Osteoblast (primary cell): ENCODE data around the gene LZTFL1. TPM values are rescaled to one million over a fixed set of nuclear protein-coding genes. Genes with fewer than 3 reads are reported as not detected.

Experiments
- DNase-seq: peaks from one replicate; pipeline ENCODE4 v3.0.0; 2011; ENCODE audit warnings: low spot score, mixed read lengths; ENCODE audit not compliant: insufficient read length; ENCODE audit errors: missing footprints
- H2AFZ ChIP-seq: 2 replicates; pipeline ENCODE4 v1.6.0; 2011; ENCODE audit warnings: mild to moderate bottlenecking, low read length
- H3K27ac ChIP-seq: 2 replicates; pipeline ENCODE4 v1.5.1; 2011; ENCODE audit warnings: mild to moderate bottlenecking, low read depth, low read length, moderate library complexity
- H3K27me3 ChIP-seq: 2 replicates; pipeline ENCODE4 v1.6.0; 2012; ENCODE audit warnings: mild to moderate bottlenecking, control low read depth, inconsistent platforms, low read length, moderate library complexity; ENCODE audit not compliant: insufficient read depth
- H3K36me3 ChIP-seq: 2 replicates; pipeline ENCODE4 v1.5.1; 2011; ENCODE audit warnings: mild to moderate bottlenecking, low read length, control low read depth, moderate library complexity; ENCODE audit not compliant: insufficient read depth
- H3K4me1 ChIP-seq: 2 replicates; pipeline ENCODE4 v1.5.1; 2011; ENCODE audit warnings: mild to moderate bottlenecking, low read length, control low read depth, moderate library complexity; ENCODE audit not compliant: insufficient read depth
- H3K4me2 ChIP-seq: 2 replicates; pipeline ENCODE4 v1.6.0; 2011; ENCODE audit warnings: mild to moderate bottlenecking, low read length; ENCODE audit not compliant: insufficient read depth
- H3K4me3 ChIP-seq: fragments of 200-600 bp; sonication (generic); 3 replicates; pipeline ENCODE4 v1.5.1; 2012; ENCODE audit warnings: mild to moderate bottlenecking, low read length, inconsistent platforms; ENCODE audit not compliant: insufficient read depth
- H3K79me2 ChIP-seq: 2 replicates; pipeline ENCODE4 v1.6.0; 2012; ENCODE audit warnings: mild to moderate bottlenecking, low read length, control low read depth, inconsistent platforms; ENCODE audit not compliant: insufficient read depth
- H3K9me3 ChIP-seq: 2 replicates; pipeline ENCODE4 v1.5.1; 2011; ENCODE audit warnings: low read depth, low read length, control low read depth
- H4K20me1 ChIP-seq: 2 replicates; pipeline ENCODE4 v1.6.0; 2012; ENCODE audit warnings: mild to moderate bottlenecking, low read length, control low read depth; ENCODE audit not compliant: insufficient read depth
- total RNA-seq: library from RNA; depleted of rRNA; stranded (reverse); fragments of >200 nt; gene quantifications from 2 replicates; pipeline ENCODE4 v1.2.3, GENCODE V29; 2012
- TF ChIP-seq, protein P1 (sequence below): IDR thresholded peaks from 2 replicates; pipeline ENCODE4 v1.5.1; 2011; ENCODE audit warnings: mild to moderate bottlenecking, low read depth, low read length, moderate library complexity; ENCODE audit errors: extremely low read depth

Gene LZTFL1
- total RNA-seq, 1 donor, result 26.1 TPM

GRCh38 chr3:45887285-45887684 lies 45.4 kb upstream of the LZTFL1 start:
- TF ChIP-seq, protein P1, sequence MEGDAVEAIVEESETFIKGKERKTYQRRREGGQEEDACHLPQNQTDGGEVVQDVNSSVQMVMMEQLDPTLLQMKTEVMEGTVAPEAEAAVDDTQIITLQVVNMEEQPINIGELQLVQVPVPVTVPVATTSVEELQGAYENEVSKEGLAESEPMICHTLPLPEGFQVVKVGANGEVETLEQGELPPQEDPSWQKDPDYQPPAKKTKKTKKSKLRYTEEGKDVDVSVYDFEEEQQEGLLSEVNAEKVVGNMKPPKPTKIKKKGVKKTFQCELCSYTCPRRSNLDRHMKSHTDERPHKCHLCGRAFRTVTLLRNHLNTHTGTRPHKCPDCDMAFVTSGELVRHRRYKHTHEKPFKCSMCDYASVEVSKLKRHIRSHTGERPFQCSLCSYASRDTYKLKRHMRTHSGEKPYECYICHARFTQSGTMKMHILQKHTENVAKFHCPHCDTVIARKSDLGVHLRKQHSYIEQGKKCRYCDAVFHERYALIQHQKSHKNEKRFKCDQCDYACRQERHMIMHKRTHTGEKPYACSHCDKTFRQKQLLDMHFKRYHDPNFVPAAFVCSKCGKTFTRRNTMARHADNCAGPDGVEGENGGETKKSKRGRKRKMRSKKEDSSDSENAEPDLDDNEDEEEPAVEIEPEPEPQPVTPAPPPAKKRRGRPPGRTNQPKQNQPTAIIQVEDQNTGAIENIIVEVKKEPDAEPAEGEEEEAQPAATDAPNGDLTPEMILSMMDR, result no peak
- Histone ChIP-seq H3K9me3 (no peaks in the 10 kb centered on the region), H3K27me3 (peaks cover 38% of the 10 kb centered on the region), H3K27ac (no peak overlapping the region), H3K36me3 (no peaks in the 10 kb centered on the region), H2AFZ (peak overlapping the region; percentile 59), H3K4me2 (no peak overlapping the region), H3K79me2 (no peaks in the 10 kb centered on the region), H3K4me1 (no peaks in the 10 kb centered on the region), H3K4me3 (no peak overlapping the region), H4K20me1 (no peaks in the 10 kb centered on the region)
- DNase-seq, result no peak

GRCh38 chr3:45885979-45886705 lies 44.2 kb upstream of the LZTFL1 start, which contains the start of gene CCR9:
Gene CCR9 (plus strand): TSS chr3:45886543. CDS start chr3:45894934, 8,391 bp downstream.
- no peak within 1 kb of the TSS for H3K4me2 ChIP-seq
- peaks cover 42% of the 10 kb centered on the region for H3K27me3 ChIP-seq
- TF ChIP-seq, protein P1, result no peak
- no peaks in the 10 kb centered on the region for H3K79me2 ChIP-seq
- H3K4me1 ChIP-seq, result peaks cover 3% of the 10 kb centered on the region
- H3K9me3 ChIP-seq, result no peaks in the 10 kb centered on the region
- H2AFZ ChIP-seq, result peak within 1 kb of the TSS; percentile 59
- H3K4me3 ChIP-seq, result no peak within 1 kb of the TSS
- H3K36me3 ChIP-seq, result no peaks in the 10 kb centered on the region
- no peaks in the 10 kb centered on the region for H4K20me1 ChIP-seq
- peak; percentile 61 for DNase-seq
- H3K27ac ChIP-seq, result no peak within 1 kb of the TSS

DNA sequence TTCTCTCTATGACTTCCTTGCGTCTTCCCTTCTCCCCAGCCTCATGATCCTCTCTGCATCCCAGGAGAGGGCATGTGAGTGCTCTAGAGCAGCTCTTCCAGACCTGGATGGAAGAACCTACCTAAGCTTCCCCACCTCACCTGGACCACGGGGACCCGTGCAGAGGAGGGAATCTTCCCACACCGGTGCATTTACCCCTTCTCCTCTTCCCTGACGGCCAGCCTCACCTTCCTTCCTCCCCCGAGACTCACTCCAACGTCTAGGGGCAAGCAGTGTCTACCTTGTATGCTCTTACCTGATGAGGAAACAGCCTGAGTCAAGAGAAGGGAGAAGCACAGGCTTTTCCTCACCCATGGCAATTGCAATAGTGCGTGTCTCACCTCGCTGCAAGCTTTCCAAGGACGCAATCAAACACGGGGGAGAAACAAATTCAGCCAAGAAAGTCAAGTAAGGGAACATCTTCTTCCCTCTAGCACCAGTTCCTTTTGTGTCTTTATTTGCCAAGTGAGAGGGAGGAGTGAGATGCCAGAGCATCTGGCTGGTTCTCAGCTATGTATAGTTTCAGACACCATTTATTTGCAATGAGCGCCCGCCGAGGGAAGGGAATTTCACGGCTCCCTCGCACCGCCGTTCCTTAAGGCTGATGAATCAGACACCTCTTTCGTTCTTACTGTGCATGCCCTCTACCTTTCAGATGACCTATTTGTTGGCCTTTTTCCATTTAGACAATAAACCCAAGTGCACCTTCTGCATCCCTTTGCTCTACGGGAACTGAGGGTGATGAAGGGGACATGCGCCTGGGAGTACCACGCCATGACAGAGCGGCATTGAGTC lies 42.7 kb upstream of the LZTFL1 start:
- DNase-seq, result peak; percentile 43
- Histone ChIP-seq H3K27ac (no peak overlapping the region), H3K27me3 (peaks cover 35% of the 10 kb centered on the region), H2AFZ (no peak overlapping the region), H3K36me3 (no peaks in the 10 kb centered on the region), H3K4me3 (no peak overlapping the region), H3K9me3 (no peaks in the 10 kb centered on the region), H3K4me2 (no peak overlapping the region), H3K79me2 (no peaks in the 10 kb centered on the region), H4K20me1 (peaks cover 3% of the 10 kb centered on the region), H3K4me1 (peaks cover 5% of the 10 kb centered on the region)
- TF ChIP-seq, protein P1, result no peak
